Heart left ventricle (tissue), 16 donors: Measurements from ENCODE around the gene SSH2. TPM values are rescaled to one million over a fixed set of nuclear protein-coding genes. Genes with fewer than 3 reads are reported as not detected.

ENCODE experiments used
- ATAC-seq, 4 donors: fragments of 200-7000 bp; cut with Tn5 transposase; one replicate each; pipeline ENCODE4 v1.9.1; 2020 to 2022; ENCODE audit warnings: moderate library complexity in 4 of 4, mild to moderate bottlenecking in 3 of 4, moderate number of reproducible peaks in 1 of 4
- DNase-seq, 5 donors: peaks; one replicate each; pipeline ENCODE4 v3.0.0-alpha.2; 2020
- H3K27ac ChIP-seq, 12 donors: fragments of 200-600 bp; sonication (generic) in 4 of 12; one replicate each; pipeline versions ENCODE4 v1.5.0 to v1.8.0; 2016 to 2022; ENCODE audit warnings: mild to moderate bottlenecking in 2 of 12
- H3K27me3 ChIP-seq, 9 donors: fragments of 200-600 bp; sonication (generic) in 2 of 9; one replicate each; pipeline versions ENCODE4 v1.5.1 to v1.8.0; 2016 to 2022; ENCODE audit warnings: mild to moderate bottlenecking in 3 of 9
- H3K36me3 ChIP-seq, 9 donors: fragments of 200-600 bp; sonication (generic) in 2 of 9; one replicate each; pipeline versions ENCODE4 v1.5.0 to v1.8.0; 2018 to 2022; ENCODE audit warnings: mild to moderate bottlenecking in 2 of 9
- H3K4me1 ChIP-seq, 12 donors: fragments of 200-600 bp; sonication (generic) in 4 of 12; one replicate each; pipeline versions ENCODE4 v1.5.0 to v1.8.0; 2016 to 2022; ENCODE audit warnings: mild to moderate bottlenecking in 3 of 12
- H3K4me3 ChIP-seq, 12 donors: fragments of 200-600 bp; sonication (generic) in 4 of 12; one replicate each; pipeline versions ENCODE4 v1.5.0 to v1.8.0; 2017 to 2022; ENCODE audit warnings: mild to moderate bottlenecking in 9 of 12, moderate library complexity in 4 of 12
- H3K9me3 ChIP-seq, 12 donors: fragments of 200-600 bp; sonication (generic) in 4 of 12; one replicate each; pipeline versions ENCODE4 v1.5.0 to v1.8.0; 2016 to 2022; ENCODE audit warnings: mild to moderate bottlenecking in 1 of 12
- POLR2A ChIP-seq, 2 donors: fragments of 450-650 bp; IDR thresholded peaks; one replicate each; pipeline ENCODE4 v1.6.1; 2017; ENCODE audit warnings: antibody characterized with exemption in 2 of 2, mild to moderate bottlenecking in 2 of 2, moderate library complexity in 2 of 2
- WGBS, 4 donors: extraction: QIAGEN DNeasy Blood & Tissue Kit in 2 of 4; methylation state at CpG; one replicate each; pipeline versions ENCODE4 v1.1.5 to v1.1.7; 2013 to 2018; 5-methylcytosine and 5-hydroxymethylcytosine counted together
- intact Hi-C, 10 donors: fragments of 100-400 bp; cut with DNase I; formaldehyde crosslinking; loops; one replicate each; pipeline versions ENCODE4 v1.11.1 to v1.14.2; 2022
- polyA plus RNA-seq, 2 donors: library from polyadenylated mRNA; stranded (reverse); fragments of 200-250 nt; gene quantifications; one replicate each; pipeline ENCODE4 v1.2.3, GENCODE V29; 2013
- total RNA-seq, 9 donors: library from RNA; depleted of rRNA in 2 of 9; stranded (reverse); fragments of >200 nt in 2 of 9; fragmentation: NEBNext Ultra II Directional in 3 of 9; extraction: Animal tissue kit (Norgen Biotek cat#: 25700) in 3 of 9; gene quantifications; one replicate each; pipeline versions ENCODE4 v1.1.0 to v1.2.4, GENCODE V29; 2016 to 2023
- TF ChIP-seq, protein P1 (sequence below), 12 donors: fragments of 200-600 bp; sonication (generic) in 4 of 12; IDR thresholded peaks; one replicate each; pipeline versions ENCODE4 v1.5.0 to v1.8.0; 2018 to 2022; ENCODE audit warnings: antibody characterized with exemption in 12 of 12, mild to moderate bottlenecking in 5 of 12
- donor health status: ischemic (EF 13 %, LVEDD 7.1; RV severe dilation, severe dysfunction).
- donor health status: healthy with polysubstance abuse.
- donor health status: DM: no; HTN: yes; CAD: no.
- donor health status: DM: no; HTN: no; CAD: no.
- donor health status: ischemic (EF 25% LVEDD 6.9; RV normal size, moderate dysfunction).
- donor health status: ischemic (EF 25% LVEDD 5.7; RV mildly dilated, moderate dysfunction).
- donor health status: healthy.
- donor health status: DM: yes; HTN: yes; CAD: no.
- donor health status: ischemic (EF 35%, LVEDD 5.7; RV mildly dilated, moderate dysfunction).
- donor health status: nonischemic (EF 11% LVEDD 7.7; RV severe dilation, severe dysfunction).
- donor health status: DM: yes; HTN: yes; CAD: no.
- donor health status: PGD.
- donor health status: ischemic (EF 29% LVEDD 5.4; RV normal size, mild dysfunction).
- donor health status: nonischemic (EF 23%, LVEDD 6.1; RV moderate dilation, normal function).

SSH2 gene
- total and polyA plus RNA-seq, 11 donors: 20.8 to 46.7 (median 36.6) TPM

- Histone ChIP-seq H3K27ac (peak overlapping the region; percentile 0 to 98 (median 88)), H3K36me3 (peaks cover 0 to 2% (median 0%) of the 10 kb centered on the region in 9 donors), H3K4me1 (peaks cover 3 to 81% (median 55%) of the 10 kb centered on the region in 12 donors), H3K9me3 (no peaks in the 10 kb centered on the region), H3K4me3 (peak overlapping the region in 4 of 12 donors; percentile 63 to 83 (median 73)), H3K27me3 (no peaks in the 10 kb centered on the region)
- intact Hi-C loops: loop anchor here in 3 of 10 donors (5.0 kb wide), 2 partner anchors 39 to 156 kb away; no protein-coding TSS in a partner anchor
- TF ChIP-seq POLR2A (IDR thresholded peaks at IDR 0.05): no peak
- TF ChIP-seq, protein P1, sequence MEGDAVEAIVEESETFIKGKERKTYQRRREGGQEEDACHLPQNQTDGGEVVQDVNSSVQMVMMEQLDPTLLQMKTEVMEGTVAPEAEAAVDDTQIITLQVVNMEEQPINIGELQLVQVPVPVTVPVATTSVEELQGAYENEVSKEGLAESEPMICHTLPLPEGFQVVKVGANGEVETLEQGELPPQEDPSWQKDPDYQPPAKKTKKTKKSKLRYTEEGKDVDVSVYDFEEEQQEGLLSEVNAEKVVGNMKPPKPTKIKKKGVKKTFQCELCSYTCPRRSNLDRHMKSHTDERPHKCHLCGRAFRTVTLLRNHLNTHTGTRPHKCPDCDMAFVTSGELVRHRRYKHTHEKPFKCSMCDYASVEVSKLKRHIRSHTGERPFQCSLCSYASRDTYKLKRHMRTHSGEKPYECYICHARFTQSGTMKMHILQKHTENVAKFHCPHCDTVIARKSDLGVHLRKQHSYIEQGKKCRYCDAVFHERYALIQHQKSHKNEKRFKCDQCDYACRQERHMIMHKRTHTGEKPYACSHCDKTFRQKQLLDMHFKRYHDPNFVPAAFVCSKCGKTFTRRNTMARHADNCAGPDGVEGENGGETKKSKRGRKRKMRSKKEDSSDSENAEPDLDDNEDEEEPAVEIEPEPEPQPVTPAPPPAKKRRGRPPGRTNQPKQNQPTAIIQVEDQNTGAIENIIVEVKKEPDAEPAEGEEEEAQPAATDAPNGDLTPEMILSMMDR (IDR thresholded peaks at IDR 0.05): no peak
- WGBS, 4 donors: 71 to 92% (median 74%) methylated on average over 11 to 12 of the region's 12 CpGs
- DNase-seq (no peak), ATAC-seq (no peak)
Measured at GRCh38 chr17:29620779-29621500, 309.1 kb downstream of the SSH2 start.

- TF ChIP-seq, protein P1 (IDR thresholded peaks at IDR 0.05): no peak
- Histone ChIP-seq H3K36me3 (peaks cover 0 to 9% (median 0%) of the 10 kb centered on the region in 9 donors), H3K27me3 (no peaks in the 10 kb centered on the region), H3K9me3 (no peaks in the 10 kb centered on the region), H3K4me3 (no peak overlapping the region), H3K27ac (peak overlapping the region in 11 of 12 donors; percentile 20 to 98 (median 88)), H3K4me1 (peaks cover 3 to 85% (median 59%) of the 10 kb centered on the region in 12 donors)
- 80 to 90% (median 87%) methylated on average over 4 of the region's 4 CpGs for WGBS, 4 donors
- DNase-seq (no peak), ATAC-seq (no peak)
- intact Hi-C loops: loop anchor here in 3 of 10 donors (5.0 kb wide), 2 partner anchors 38 to 157 kb away; no protein-coding TSS in a partner anchor
Measured at GRCh38 chr17:29620271-29620670, 309.8 kb downstream of the SSH2 start.

GRCh38 chr17:29619251-29619650, 310.8 kb downstream of the SSH2 start:
- intact Hi-C loops: loop anchor here in 1 of 10 donors (5.0 kb wide), 2 partner anchors 37 to 158 kb away; no protein-coding TSS in a partner anchor

More at GRCh38 chr17:29619251-29619650, 310.8 kb downstream of the SSH2 start:
- H3K27me3 ChIP-seq: no peaks in the 10 kb centered on the region
- ATAC-seq (peak; percentile 56 to 75 (median 67)), DNase-seq (peak in 4 of 5 donors; percentile 67 to 84 (median 80))
- peaks cover 0 to 10% (median 0%) of the 10 kb centered on the region in 9 donors for H3K36me3 ChIP-seq
- H3K27ac ChIP-seq: peak overlapping the region; percentile 20 to 98 (median 87)
- H3K4me3 ChIP-seq: peak overlapping the region in 1 of 12 donors; percentile 10
- peaks cover 3 to 84% (median 65%) of the 10 kb centered on the region in 12 donors for H3K4me1 ChIP-seq
- TF ChIP-seq, protein P1 (IDR thresholded peaks at IDR 0.05): peak in 11 of 12 donors; percentile 27 to 64 (median 42)
- no peak for TF ChIP-seq POLR2A (IDR thresholded peaks at IDR 0.05)
- H3K9me3 ChIP-seq: no peaks in the 10 kb centered on the region
